SK-N-SH (cell line): ENCODE measurements around the gene HTR2B. TPM values are rescaled to one million over a fixed set of nuclear protein-coding genes. Genes with fewer than 3 reads are reported as not detected.
"Not testable (repeated sequence)": the region's sequence is repeated elsewhere in the genome, so short reads cannot be mapped to it uniquely, and the experiment has no call there.

Experiments
- CTCF ChIA-PET: fragments of 300-600, 350-600 bp; formaldehyde crosslinking; extraction: SDS; loops from one replicate; lab custom pipeline; 2021; lab: Yijun Ruan, JAX
- POLR2A ChIA-PET: fragments of 350-600 bp; sonication (Branson Sonifier 250); formaldehyde crosslinking; extraction: SDS; loops from one replicate; lab custom pipeline; 2020; ENCODE audit warnings: antibody characterized with exemption, inconsistent platforms; lab: Yijun Ruan, JAX
- DNase-seq: peaks from one replicate; pipeline ENCODE4 v3.0.0; 2012
- H2AFZ ChIP-seq: fragments of 200-600 bp; sonication (generic); 2 replicates; pipeline ENCODE4 v1.8.1; 2016; ENCODE audit warnings: antibody characterized with exemption, mild to moderate bottlenecking, low read depth
- H3F3A ChIP-seq: fragments of 200-600 bp; sonication (generic); replicated peaks from 2 replicates; pipeline ENCODE3; 2016; ENCODE audit warnings: antibody characterized with exemption, mild to moderate bottlenecking; ENCODE audit not compliant: insufficient read depth
- H3K27ac ChIP-seq, 2 experiments: fragments of 200-500 bp in 1 of 2; fragments of 200-600 bp in 1 of 2; sonication (Bioruptor generic) in 1 of 2; sonication (generic), shearing (Covaris generic) in 1 of 2; 2 replicates each; pipeline versions ENCODE4 v1.5.1 to v1.6.1; 2014 to 2016; ENCODE audit warnings: low read depth in 2 of 2, inconsistent platforms in 1 of 2, low read length in 1 of 2, mild to moderate bottlenecking in 1 of 2, mixed read lengths in 1 of 2
- H3K27me3 ChIP-seq: fragments of 200-600 bp; sonication (generic), shearing (Covaris generic); 2 replicates; pipeline ENCODE4 v1.6.1; 2016; ENCODE audit warnings: mixed run types; ENCODE audit not compliant: insufficient read depth
- H3K36me3 ChIP-seq, 2 experiments: fragments of 200-500 bp in 1 of 2; fragments of 200-600 bp in 1 of 2; sonication (Bioruptor generic) in 1 of 2; sonication (generic) in 1 of 2; replicated peaks in 1 of 2; 2 replicates each; pipeline versions ENCODE3 to v1.5.1; 2014 to 2016; ENCODE audit warnings: low read length in 1 of 2, mild to moderate bottlenecking in 1 of 2; ENCODE audit not compliant: insufficient read depth in 2 of 2, control insufficient read depth in 1 of 2
- H3K4me1 ChIP-seq, 2 experiments: fragments of 200-500 bp in 1 of 2; fragments of 200-600 bp in 1 of 2; sonication (Bioruptor generic) in 1 of 2; sonication (generic), shearing (Covaris generic) in 1 of 2; 2 replicates each; pipeline versions ENCODE4 v1.5.1 to v1.6.1; 2014 to 2016; ENCODE audit warnings: low read depth in 1 of 2, low read length in 1 of 2, mixed run types in 1 of 2; ENCODE audit not compliant: insufficient read depth in 2 of 2, control insufficient read depth in 1 of 2
- H3K4me2 ChIP-seq: fragments of 200-600 bp; sonication (generic), shearing (Covaris generic); 2 replicates; pipeline ENCODE4 v1.6.1; 2017; ENCODE audit warnings: mixed run types
- H3K4me3 ChIP-seq, 2 experiments: fragments of 200-500 bp in 1 of 2; fragments of 200-600 bp in 1 of 2; sonication (Bioruptor generic) in 1 of 2; sonication (generic), shearing (Covaris generic) in 1 of 2; 2 replicates each; pipeline versions ENCODE4 v1.5.1 to v1.8.1; 2014 to 2016; ENCODE audit warnings: low read depth in 2 of 2, inconsistent platforms in 1 of 2, low read length in 1 of 2, mild to moderate bottlenecking in 1 of 2, mixed read lengths in 1 of 2, moderate library complexity in 1 of 2
- H3K79me2 ChIP-seq: fragments of 200-600 bp; sonication (generic); 2 replicates; pipeline ENCODE4 v1.8.1; 2017; ENCODE audit warnings: mild to moderate bottlenecking; ENCODE audit not compliant: insufficient read depth
- H3K9ac ChIP-seq: fragments of 200-600 bp; sonication (generic); 2 replicates; pipeline ENCODE4 v1.6.1; 2017; ENCODE audit warnings: mixed run types
- H3K9me2 ChIP-seq: fragments of 200-600 bp; sonication (generic); 2 replicates; pipeline ENCODE4 v1.6.1; 2017; ENCODE audit warnings: mixed run types
- H3K9me3 ChIP-seq: fragments of 200-600 bp; sonication (generic); 2 replicates; pipeline ENCODE4 v1.6.1; 2017; ENCODE audit warnings: mixed run types, mild to moderate bottlenecking, moderate library complexity
- H4K20me1 ChIP-seq: fragments of 200-600 bp; sonication (generic); 2 replicates; pipeline ENCODE4 v1.6.1; 2017; ENCODE audit warnings: mild to moderate bottlenecking, mixed run types; ENCODE audit not compliant: insufficient read depth
- EZH2phosphoT487 ChIP-seq: fragments of 200-600 bp; sonication (generic); IDR thresholded peaks from 2 replicates; pipeline ENCODE4 v1.6.1; 2017; ENCODE audit warnings: low read depth, mixed run types, mild to moderate bottlenecking, antibody characterized with exemption, moderate library complexity, borderline replicate concordance
- FOSL2 ChIP-seq: IDR thresholded peaks from 2 replicates; pipeline ENCODE4 v1.4.0; 2012; ENCODE audit warnings: low read depth, mild to moderate bottlenecking, moderate library complexity, borderline replicate concordance
- FOXJ3 ChIP-seq: sonication (generic); formaldehyde crosslinking; IDR thresholded peaks from 2 replicates; pipeline ENCODE4 v1.5.1; 2020; ENCODE audit warnings: mild to moderate bottlenecking, missing genetic modification reagents
- GABPA ChIP-seq: IDR thresholded peaks from 2 replicates; pipeline ENCODE4 v1.4.0; 2012; ENCODE audit warnings: low read depth, mild to moderate bottlenecking
- GATA2 ChIP-seq: sonication (generic); formaldehyde crosslinking; IDR thresholded peaks from 2 replicates; pipeline ENCODE4 v1.5.0; 2020; ENCODE audit warnings: mild to moderate bottlenecking, missing genetic modification reagents
- JUND ChIP-seq: IDR thresholded peaks from 2 replicates; pipeline ENCODE4 v1.4.0; 2012
- RCOR1 ChIP-seq: fragments of 150-350 bp; IDR thresholded peaks from 2 replicates; pipeline ENCODE4 v1.6.1; 2017; ENCODE audit warnings: antibody characterized with exemption, low read length
- SIN3A ChIP-seq: IDR thresholded peaks from 2 replicates; pipeline ENCODE4 v1.6.1; 2012; ENCODE audit warnings: low read depth, mild to moderate bottlenecking, low read length, moderate library complexity, borderline replicate concordance
- SMC3 ChIP-seq: IDR thresholded peaks from 2 replicates; pipeline ENCODE4 v1.6.1; 2012; ENCODE audit warnings: low read depth, low read length, improper control_type of control experiment
- TCF12 ChIP-seq: IDR thresholded peaks from 2 replicates; pipeline ENCODE4 v1.4.0; 2012
- ZBTB33 ChIP-seq: IDR thresholded peaks from 2 replicates; pipeline ENCODE4 v1.4.0; 2012; ENCODE audit warnings: low read depth, borderline replicate concordance
- WGBS: methylation state at CpG from one replicate; pipeline ENCODE4 v1.1.6; 2017; ENCODE audit warnings: low lambda C conversion rate; 5-methylcytosine and 5-hydroxymethylcytosine counted together
- polyA plus RNA-seq, 3 experiments: library from polyadenylated mRNA; depleted of rRNA; stranded (reverse); fragments of >200 nt; gene quantifications; 2 replicates each; pipeline ENCODE4 v1.2.3, GENCODE V29; 2012
- TF ChIP-seq, protein P1 (sequence below): IDR thresholded peaks from 2 replicates; pipeline ENCODE4; 2012

HTR2B gene
- polyA plus RNA-seq, 1 of the 3 experiments (the other 2 are of a cell fraction), result 0.25 TPM

DNA sequence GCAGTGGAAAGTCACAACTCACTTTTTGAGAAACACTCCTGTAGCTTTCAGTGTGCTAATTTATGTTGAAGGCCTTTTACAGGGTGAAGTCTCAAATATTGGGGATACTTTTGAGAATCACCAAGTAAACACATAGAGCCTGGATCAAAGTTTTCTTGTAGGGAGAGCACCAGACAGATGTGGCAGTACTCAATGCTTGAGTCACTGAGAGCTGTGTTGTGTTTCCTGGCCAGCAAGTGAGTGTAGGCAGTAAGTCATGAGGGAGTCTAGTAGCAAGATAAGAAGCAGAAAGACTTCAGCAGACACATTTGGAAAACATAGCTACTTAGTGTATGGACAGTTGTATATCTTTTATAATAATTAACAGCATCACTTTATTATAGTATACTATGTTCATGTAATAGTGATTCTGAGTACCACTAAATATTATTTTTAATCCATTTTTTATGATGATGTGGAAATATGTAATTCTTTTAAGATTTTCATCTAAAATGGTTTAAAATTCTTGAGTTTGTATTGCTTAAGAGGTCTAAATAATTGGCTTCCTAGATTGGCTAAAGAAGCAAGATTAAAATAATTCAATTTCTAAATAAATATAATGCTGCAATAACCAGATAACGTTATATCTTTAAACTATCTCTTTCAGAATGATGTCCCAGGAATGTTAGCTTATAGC lies 55.3 kb downstream of the HTR2B start:
- TF ChIP-seq GATA2 (CRISPR knock-in tag), result no peak
- TF ChIP-seq SIN3A, result no peak
- TF ChIP-seq RCOR1, result no peak
- no peak for TF ChIP-seq GABPA
- TF ChIP-seq ZBTB33, result no peak
- TF ChIP-seq FOXJ3, result no peak
- TF ChIP-seq FOSL2, result no peak
- no peak for TF ChIP-seq SMC3
- TF ChIP-seq, all 33 proteins: peak for 0
- no peak for DNase-seq
- Histone ChIP-seq H3K9me2 (no peaks in the 10 kb centered on the region), H3K27ac (no peak overlapping the region), H3K4me3 (no peak overlapping the region), H2AFZ (no peak overlapping the region), H3K4me2 (no peak overlapping the region), H3K79me2 (peaks cover 56% of the 10 kb centered on the region), H3K9ac (no peak overlapping the region), H4K20me1 (0 out of 2 replicates have a peak, but pooled peaks cover 18% of the 10 kb centered on the region), H3K27me3 (no peaks in the 10 kb centered on the region), H3K36me3 (peaks cover 74 to 82% of the 10 kb centered on the region in 2 experiments), H3F3A (peaks cover 14% of the 10 kb centered on the region), H3K9me3 (no peaks in the 10 kb centered on the region), H3K4me1 (peaks cover 0 to 14% of the 10 kb centered on the region in 2 experiments; a peak in 1 of 4 replicates)
- POLR2A ChIA-PET, result no interaction called here
- CTCF ChIA-PET, result interaction anchor here (0.7 to 1.3 kb wide), 4 partner anchors 13 to 383 kb away, joined by 3 to 5 read pairs (median 3); partner anchors contain the start of gene PSMD1
- WGBS, result 65% methylated on average over 1 of the region's 1 CpG

GRCh38 chr2:231068525-231069222 lies 56.2 kb downstream of the HTR2B start:
- no peak overlapping the region for H3K4me2 ChIP-seq
- DNase-seq, result no peak
- TF ChIP-seq, protein P1, sequence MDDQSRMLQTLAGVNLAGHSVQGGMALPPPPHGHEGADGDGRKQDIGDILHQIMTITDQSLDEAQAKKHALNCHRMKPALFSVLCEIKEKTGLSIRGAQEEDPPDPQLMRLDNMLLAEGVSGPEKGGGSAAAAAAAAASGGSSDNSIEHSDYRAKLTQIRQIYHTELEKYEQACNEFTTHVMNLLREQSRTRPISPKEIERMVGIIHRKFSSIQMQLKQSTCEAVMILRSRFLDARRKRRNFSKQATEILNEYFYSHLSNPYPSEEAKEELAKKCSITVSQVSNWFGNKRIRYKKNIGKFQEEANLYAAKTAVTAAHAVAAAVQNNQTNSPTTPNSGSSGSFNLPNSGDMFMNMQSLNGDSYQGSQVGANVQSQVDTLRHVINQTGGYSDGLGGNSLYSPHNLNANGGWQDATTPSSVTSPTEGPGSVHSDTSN, result 0 out of 2 replicates have a peak, but pooled peaks have one; percentile 24
- TF ChIP-seq JUND, result peak; percentile 45
- TF ChIP-seq EZH2phosphoT487, result no peak
- TF ChIP-seq FOSL2, result peak; percentile 57; the same call in 1 of the 2 replicates
- TF ChIP-seq TCF12, result peak; percentile 30; the same call in 1 of the 2 replicates
- H3K36me3 ChIP-seq, result peaks cover 74 to 89% of the 10 kb centered on the region in 2 experiments
- H3K4me3 ChIP-seq, result no peak overlapping the region
- WGBS, result 46% methylated on average over 5 of the region's 5 CpGs
- peaks cover 63% of the 10 kb centered on the region for H3K79me2 ChIP-seq
- H3K9me3 ChIP-seq, result no peaks in the 10 kb centered on the region
- 0 out of 2 replicates have a peak, but pooled peaks cover 18% of the 10 kb centered on the region for H4K20me1 ChIP-seq
- H3F3A ChIP-seq, result peaks cover 14% of the 10 kb centered on the region
- no peak overlapping the region for H2AFZ ChIP-seq
- CTCF ChIA-PET, result interaction anchor here (0.7 kb wide), 1 partner anchor 12 kb away, joined by 3 read pairs; the partner anchor contains the start of gene PSMD1
- peak overlapping the region in 1 of 2 experiments; percentile 31; a peak in 2 of 4 replicates for H3K27ac ChIP-seq
- peaks cover 0 to 14% of the 10 kb centered on the region in 2 experiments; a peak in 1 of 4 replicates for H3K4me1 ChIP-seq
- no peaks in the 10 kb centered on the region for H3K9me2 ChIP-seq
- POLR2A ChIA-PET, result no interaction called here
- no peaks in the 10 kb centered on the region for H3K27me3 ChIP-seq
- no peak overlapping the region for H3K9ac ChIP-seq

- H2AFZ ChIP-seq, H3K4me2 ChIP-seq, H3K4me3 ChIP-seq, H3K9me3 ChIP-seq, DNase-seq, POLR2A ChIA-PET, H3K27me3 ChIP-seq, H3K9ac ChIP-seq, H3K9me2 ChIP-seq, H3K27ac ChIP-seq: not testable (repeated sequence)
- 96% methylated on average over 8 of the region's 8 CpGs for WGBS
- peaks cover 66% of the 10 kb centered on the region for H3K79me2 ChIP-seq
- peaks cover 0 to 14% of the 10 kb centered on the region in 2 experiments; a peak in 1 of 4 replicates for H3K4me1 ChIP-seq
- CTCF ChIA-PET, result interaction anchor here (0.9 kb wide), 1 partner anchor 20 kb away, joined by 3 read pairs; no protein-coding TSS in a partner anchor
- H3F3A ChIP-seq, result peaks cover 14% of the 10 kb centered on the region
- 0 out of 2 replicates have a peak, but pooled peaks cover 18% of the 10 kb centered on the region for H4K20me1 ChIP-seq
- H3K36me3 ChIP-seq, result peaks cover 75 to 90% of the 10 kb centered on the region in 2 experiments
These were observed 57.3 kb downstream of the HTR2B start for GRCh38 chr2:231067531-231067930.
